NCI-H146 (cell line): Measurements from ENCODE around the gene PHF13.

Experiments
- DNase-seq: peaks from one replicate; lab custom pipeline; 2025; lab: John Stamatoyannopoulos, UW

Gene PHF13

GRCh38 chr1:6666696-6667095 is 53.2 kb downstream of the PHF13 start:
- DNase-seq: no peak

GRCh38 chr1:6667139-6667538 is 53.6 kb downstream of the PHF13 start:
- no peak for DNase-seq

- DNase-seq: no peak
Observed at GRCh38 chr1:6668503-6668902, 55.0 kb downstream of the PHF13 start.

GRCh38 chr1:6672558-6672957 is 59.0 kb downstream of the PHF13 start:
- DNase-seq: no peak
